HepG2 (cell line): ENCODE measurements around the gene HRH2. TPM values are rescaled to one million over a fixed set of nuclear protein-coding genes. Genes with fewer than 3 reads are reported as not detected.

Experiments
- ATAC-seq: fragments of 200-7000 bp; cut with Tn5 transposase; 3 replicates; pipeline ENCODE4 v1.9.1; 2020; ENCODE audit warnings: mild to moderate bottlenecking, moderate library complexity
- BruUV-seq: library from RNA; stranded (reverse); fragments of 400-500 nt; replicated peaks from 2 replicates; lab custom pipeline; 2021; lab: Mats Ljungman, UMichigan
- CTCF ChIA-PET: fragments of 300-600 bp; formaldehyde crosslinking; extraction: SDS; loops from one replicate; lab custom pipeline; 2021; ENCODE audit warnings: low total read pairs, inconsistent platforms, low intra/inter-chr PET ratio; lab: Yijun Ruan, JAX
- POLR2A ChIA-PET: fragments of 350-600 bp; sonication (Branson Sonifier 250); formaldehyde crosslinking; loops from one replicate; lab custom pipeline; 2020; ENCODE audit warnings: antibody characterized with exemption, inconsistent platforms; lab: Yijun Ruan, JAX
- DNase-seq: peaks from one replicate; pipeline ENCODE4 v3.0.0-alpha.2; 2015; ENCODE audit warnings: low spot score
- FAIRE-seq: peaks from 3 replicates; lab custom pipeline; 2011; peaks lifted over from hg19 to GRCh38; lab: Jason Lieb, UNC
- H2AFZ ChIP-seq: one replicate; pipeline ENCODE4 v1.6.1; 2011; ENCODE audit warnings: low read length, inconsistent platforms
- H3K27ac ChIP-seq: fragments of 300-600 bp; 3 replicates; pipeline ENCODE4 v1.8.0; 2011; ENCODE audit warnings: mixed run types, mild to moderate bottlenecking, mixed read lengths, low read length, inconsistent platforms; ENCODE audit not compliant: insufficient read depth; ENCODE audit errors: extremely low read length
- H3K27me3 ChIP-seq, 2 experiments: fragments of 200-600 bp in 1 of 2; 2 replicates in 1 of 2; 3 replicates in 1 of 2; pipeline versions ENCODE4 v1.6.0 to v1.8.0; 2011; ENCODE audit warnings: low read length in 2 of 2, mild to moderate bottlenecking in 2 of 2, moderate library complexity in 2 of 2, inconsistent platforms in 1 of 2; ENCODE audit not compliant: insufficient read depth in 2 of 2, control insufficient read depth in 1 of 2
- H3K36me3 ChIP-seq, 2 experiments: fragments of 200-600 bp in 1 of 2; replicated peaks in 1 of 2; 2 replicates in 1 of 2; 3 replicates in 1 of 2; pipeline versions ENCODE4 v1.5.1 to v1.8.0; 2011; ENCODE audit warnings: low read length in 2 of 2, inconsistent platforms in 1 of 2; ENCODE audit not compliant: insufficient read depth in 2 of 2, control insufficient read depth in 1 of 2
- H3K4me1 ChIP-seq: 2 replicates; pipeline ENCODE4 v1.5.1; 2012; ENCODE audit warnings: low read length, inconsistent platforms; ENCODE audit not compliant: insufficient read depth
- H3K4me2 ChIP-seq: 2 replicates; pipeline ENCODE4 v1.6.0; 2011; ENCODE audit warnings: low read depth, low read length, inconsistent platforms
- H3K4me3 ChIP-seq, 3 experiments: fragments of 200-600 bp in 1 of 3; sonication (generic), shearing (Covaris generic) in 1 of 3; replicated peaks in 1 of 3; 2 replicates each; pipeline ENCODE4 v1.5.1; 2011 to 2016; ENCODE audit warnings: low read length in 3 of 3, inconsistent platforms in 2 of 3, low read depth in 2 of 3, mild to moderate bottlenecking in 2 of 3, control low read depth in 1 of 3, mixed read lengths in 1 of 3; ENCODE audit not compliant: insufficient read depth in 1 of 3
- H3K79me2 ChIP-seq: one replicate; pipeline ENCODE4 v1.6.1; 2011; ENCODE audit warnings: low read length, inconsistent platforms; ENCODE audit not compliant: insufficient read depth
- H3K9ac ChIP-seq: 2 replicates; pipeline ENCODE4 v1.6.0; 2011; ENCODE audit warnings: mild to moderate bottlenecking, low read depth, low read length, inconsistent platforms; ENCODE audit not compliant: insufficient read depth
- H3K9me3 ChIP-seq: 2 replicates; pipeline ENCODE4 v1.5.1; 2012; ENCODE audit warnings: mild to moderate bottlenecking, low read length
- H4K20me1 ChIP-seq: 2 replicates; pipeline ENCODE4 v1.6.0; 2011; ENCODE audit warnings: inconsistent platforms, mild to moderate bottlenecking, low read length, moderate library complexity; ENCODE audit not compliant: insufficient read depth
- AKNA ChIP-seq: sonication (generic); formaldehyde crosslinking; IDR thresholded peaks from 2 replicates; pipeline ENCODE4 v1.4.0; 2020; ENCODE audit warnings: missing genetic modification reagents, borderline replicate concordance
- ATAD3A ChIP-seq: sonication (generic); formaldehyde crosslinking; IDR thresholded peaks from 2 replicates; pipeline ENCODE4 v1.4.0; 2020; ENCODE audit warnings: missing genetic modification reagents
- HNRNPK ChIP-seq: fragments of 200-400 bp; formaldehyde crosslinking; IDR thresholded peaks from 2 replicates; pipeline ENCODE4 v1.6.1; 2018; ENCODE audit warnings: low read length, low read depth, moderate library complexity, mild to moderate bottlenecking; ENCODE audit not compliant: poor library complexity, severe bottlenecking
- MXD4 ChIP-seq: IDR thresholded peaks from 2 replicates; pipeline ENCODE4 v1.6.1; 2016; ENCODE audit warnings: mild to moderate bottlenecking, missing biosample characterization, missing genetic modification reagents
- PAXIP1 ChIP-seq: sonication (generic); formaldehyde crosslinking; conservative IDR thresholded peaks from 2 replicates; pipeline ENCODE4 v1.4.0; 2020; ENCODE audit warnings: mild to moderate bottlenecking, missing genetic modification reagents, moderate library complexity
- SALL1 ChIP-seq: sonication (generic); formaldehyde crosslinking; IDR thresholded peaks from 2 replicates; pipeline ENCODE4 v1.8.0; 2022; ENCODE audit warnings: mild to moderate bottlenecking, missing genetic modification reagents
- ZNF432 ChIP-seq: sonication (generic); formaldehyde crosslinking; IDR thresholded peaks from 2 replicates; pipeline ENCODE4 v1.5.0; 2020; ENCODE audit warnings: missing genetic modification reagents, mild to moderate bottlenecking, borderline replicate concordance
- ZNF841 ChIP-seq: sonication (generic); formaldehyde crosslinking; IDR thresholded peaks from 2 replicates; pipeline ENCODE4 v1.8.1; 2023; ENCODE audit warnings: missing genetic modification reagents, borderline replicate concordance
- WGBS: methylation state at CpG from one replicate; pipeline ENCODE4 v1.1.6; 2017; ENCODE audit warnings: low lambda C conversion rate; 5-methylcytosine and 5-hydroxymethylcytosine counted together
- in situ Hi-C: cut with HindIII; loops from 2 replicates; pipeline ENCODE4 v1.10.0; 2017; ENCODE audit warnings: low pct_unique_long_range_greater_than_20kb; ENCODE audit not compliant: extremely low pct_ligation_motif_present
- intact Hi-C: fragments of 100-400 bp; cut with micrococcal nuclease; formaldehyde crosslinking; loops from one replicate; pipeline ENCODE4 v1.10.0; 2022; ENCODE audit not compliant: unreplicated experiment
- polyA plus RNA-seq, 8 experiments: library from polyadenylated mRNA; depleted of rRNA in 3 of 8; stranded (reverse) in 7 of 8; unstranded in 1 of 8; fragments of >200 nt; fragmentation: Illumina TruSeq in 4 of 8; extraction: Trizol in 4 of 8; gene quantifications; 2 replicates each; pipeline versions ENCODE4 v1.2.1 to v1.2.3, GENCODE V29; 2011 to 2016; ENCODE audit warnings: low read depth in 4 of 8, missing spikeins in 1 of 8, mixed read lengths in 1 of 8; ENCODE audit not compliant: insufficient read depth in 1 of 8
- total RNA-seq, 5 experiments: library from RNA; depleted of rRNA; stranded (reverse); fragments of >200 nt; fragmentation: Illumina TruSeq; extraction: Trizol; gene quantifications; 2 replicates each; pipeline ENCODE4 v1.2.3, GENCODE V29; 2016; ENCODE audit warnings: low read depth in 1 of 5

Gene HRH2
- total and polyA plus RNA-seq, 2 of the 13 experiments (the other 11 are each of a cell fraction or from before 2014, with no cell fraction given), result not detected

DNA sequence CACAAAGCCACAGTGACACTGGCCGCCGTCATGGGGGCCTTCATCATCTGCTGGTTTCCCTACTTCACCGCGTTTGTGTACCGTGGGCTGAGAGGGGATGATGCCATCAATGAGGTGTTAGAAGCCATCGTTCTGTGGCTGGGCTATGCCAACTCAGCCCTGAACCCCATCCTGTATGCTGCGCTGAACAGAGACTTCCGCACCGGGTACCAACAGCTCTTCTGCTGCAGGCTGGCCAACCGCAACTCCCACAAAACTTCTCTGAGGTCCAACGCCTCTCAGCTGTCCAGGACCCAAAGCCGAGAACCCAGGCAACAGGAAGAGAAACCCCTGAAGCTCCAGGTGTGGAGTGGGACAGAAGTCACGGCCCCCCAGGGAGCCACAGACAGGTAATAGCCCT is 26.1 kb downstream of the HRH2 start (continued):
- TF ChIP-seq AKNA (CRISPR knock-in tag) (no peak), ZNF841 (CRISPR knock-in tag) (no peak)
- TF ChIP-seq, all 625 proteins: peak for 0

GRCh38 chr5:175684931-175685330 is 27.1 kb downstream of the HRH2 start:
- Histone ChIP-seq H3K4me3 (no peak overlapping the region), H2AFZ (no peak overlapping the region), H3K79me2 (no peaks in the 10 kb centered on the region), H4K20me1 (no peaks in the 10 kb centered on the region), H3K4me1 (no peaks in the 10 kb centered on the region), H3K27me3 (peaks cover 3 to 44% of the 10 kb centered on the region in 2 experiments; a peak in 4 of 5 replicates), H3K27ac (no peak overlapping the region), H3K9me3 (no peaks in the 10 kb centered on the region), H3K9ac (no peak overlapping the region), H3K4me2 (no peak overlapping the region), H3K36me3 (no peaks in the 10 kb centered on the region)
- ChIA-PET CTCF (no interaction called here), POLR2A (no interaction called here)
- intact Hi-C loops, result no loop called here
- DNase-seq (no peak), ATAC-seq (no peak), FAIRE-seq (no peak)
- 44% methylated on average over 5 of the region's 5 CpGs for WGBS
- TF ChIP-seq ZNF432 (CRISPR knock-in tag) (no peak), MXD4 (CRISPR knock-in tag) (no peak), ATAD3A (CRISPR knock-in tag) (no peak), HNRNPK (no peak), PAXIP1 (CRISPR knock-in tag) (no peak), SALL1 (CRISPR knock-in tag) (no peak)
- in situ Hi-C loops, result no loop called here
- BruUV-seq, result no TSS peak
